MM.1S (cell line): ENCODE results near the gene HOXB5.

Experiments
- DNase-seq: peaks from one replicate; pipeline ENCODE4 v3.0.0-alpha.2; 2015
- H2AFZ ChIP-seq: fragments of 300-600 bp; sonication (generic); 2 replicates; pipeline ENCODE4 v1.6.0; 2016; ENCODE audit warnings: antibody characterized with exemption, low read length
- H3F3A ChIP-seq: fragments of 300-600 bp; sonication (generic); 2 replicates; pipeline ENCODE4 v1.6.1; 2016; ENCODE audit warnings: mild to moderate bottlenecking, antibody characterized with exemption, low read length, moderate library complexity, mixed read lengths; ENCODE audit not compliant: insufficient read depth
- H3K27ac ChIP-seq: fragments of 300-600 bp; sonication (generic); 2 replicates; pipeline ENCODE4 v1.5.1; 2016; ENCODE audit warnings: mild to moderate bottlenecking, low read length
- H3K27me3 ChIP-seq: fragments of 300-600 bp; sonication (generic); replicated peaks from 2 replicates; pipeline ENCODE4 v1.6.0; 2016; ENCODE audit warnings: low read length; ENCODE audit not compliant: insufficient read depth
- H3K36me3 ChIP-seq: fragments of 300-600 bp; sonication (generic); replicated peaks from 2 replicates; pipeline ENCODE4 v1.6.1; 2016; ENCODE audit warnings: mild to moderate bottlenecking, low read length, mixed read lengths; ENCODE audit not compliant: insufficient read depth
- H3K4me1 ChIP-seq: fragments of 300-600 bp; sonication (generic); 2 replicates; pipeline ENCODE4 v1.6.1; 2016; ENCODE audit warnings: low read length, mixed read lengths
- H3K4me2 ChIP-seq: fragments of 300-600 bp; sonication (generic); 2 replicates; pipeline ENCODE4 v1.6.0; 2016; ENCODE audit warnings: low read depth, low read length
- H3K4me3 ChIP-seq: fragments of 300-600 bp; sonication (generic); 2 replicates; pipeline ENCODE4 v1.5.1; 2016; ENCODE audit warnings: low read length, mixed read lengths
- H3K79me2 ChIP-seq: fragments of 300-600 bp; sonication (generic); 2 replicates; pipeline ENCODE4 v1.6.1; 2016; ENCODE audit warnings: mixed run types, low read length, mixed read lengths
- H3K9ac ChIP-seq: fragments of 300-600 bp; sonication (generic); 2 replicates; pipeline ENCODE4 v1.6.1; 2016; ENCODE audit warnings: low read length, mixed read lengths
- H3K9me2 ChIP-seq: fragments of 300-600 bp; sonication (generic); replicated peaks from 2 replicates; pipeline ENCODE4 v1.6.1; 2016; ENCODE audit warnings: mild to moderate bottlenecking, low read length, mixed read lengths; ENCODE audit not compliant: insufficient read depth
- H3K9me3 ChIP-seq: fragments of 300-600 bp; sonication (generic); replicated peaks from 2 replicates; pipeline ENCODE4 v1.6.1; 2016; ENCODE audit warnings: mild to moderate bottlenecking, low read length, mixed read lengths; ENCODE audit not compliant: insufficient read depth
- H4K20me1 ChIP-seq: fragments of 300-600 bp; sonication (generic); 2 replicates; pipeline ENCODE4 v1.6.1; 2016; ENCODE audit warnings: mild to moderate bottlenecking, low read length, moderate library complexity, mixed read lengths; ENCODE audit not compliant: insufficient read depth
- EZH2 ChIP-seq: fragments of 300-600 bp; sonication (generic); optimal IDR thresholded peaks from 2 replicates; pipeline ENCODE3; 2017; ENCODE audit warnings: low read depth, mild to moderate bottlenecking, antibody characterized with exemption, low read length, mixed read lengths
- EZH2phosphoT487 ChIP-seq: fragments of 300-600 bp; sonication (generic); IDR thresholded peaks from 2 replicates; pipeline ENCODE4 v1.6.1; 2018; ENCODE audit warnings: antibody characterized with exemption, low read length
- TF ChIP-seq, protein P1 (sequence below): fragments of 300-600 bp; sonication (generic); IDR thresholded peaks from 2 replicates; pipeline ENCODE4 v1.5.1; 2016; ENCODE audit warnings: antibody characterized with exemption, low read length, mixed read lengths

The HOXB5 gene

DNA sequence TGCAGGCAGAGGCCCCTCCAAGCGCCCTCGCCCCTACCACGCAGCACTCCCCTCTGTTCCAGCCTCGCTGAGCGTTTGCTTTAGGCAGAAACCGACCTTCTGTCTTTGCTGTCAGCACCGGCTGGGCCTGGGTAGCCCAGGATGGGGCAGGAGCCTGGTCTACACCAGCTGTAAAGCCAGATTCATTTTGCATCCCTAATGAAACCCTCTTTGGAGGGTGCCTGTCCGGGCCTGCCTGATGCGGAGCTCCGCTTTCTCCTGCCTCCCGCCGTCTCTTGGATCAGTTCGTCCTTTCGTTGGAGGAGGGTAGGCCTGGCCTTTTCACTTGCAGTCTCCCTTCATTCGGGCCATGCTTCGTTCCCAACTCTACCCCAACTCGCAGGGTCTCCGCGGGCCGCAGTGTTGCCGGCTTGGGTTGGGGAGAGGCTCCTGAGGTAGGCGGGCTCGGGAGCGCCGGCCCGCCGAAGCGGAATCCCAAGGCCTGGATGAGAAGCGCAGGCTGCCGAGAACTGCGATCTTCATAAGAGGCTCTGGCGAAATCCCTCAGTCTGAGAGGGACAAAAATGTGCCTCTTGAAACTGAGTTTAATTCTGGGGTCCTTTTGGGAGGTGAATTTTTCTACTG, 26.4 kb upstream of the HOXB5 start:
- H3K4me3 ChIP-seq: no peak overlapping the region
- no peak overlapping the region for H3K4me2 ChIP-seq
- no peaks in the 10 kb centered on the region for H4K20me1 ChIP-seq
- H3K27ac ChIP-seq: no peak overlapping the region
- DNase-seq: no peak
- no peak for TF ChIP-seq EZH2
- TF ChIP-seq EZH2phosphoT487: no peak
- TF ChIP-seq, protein P1, sequence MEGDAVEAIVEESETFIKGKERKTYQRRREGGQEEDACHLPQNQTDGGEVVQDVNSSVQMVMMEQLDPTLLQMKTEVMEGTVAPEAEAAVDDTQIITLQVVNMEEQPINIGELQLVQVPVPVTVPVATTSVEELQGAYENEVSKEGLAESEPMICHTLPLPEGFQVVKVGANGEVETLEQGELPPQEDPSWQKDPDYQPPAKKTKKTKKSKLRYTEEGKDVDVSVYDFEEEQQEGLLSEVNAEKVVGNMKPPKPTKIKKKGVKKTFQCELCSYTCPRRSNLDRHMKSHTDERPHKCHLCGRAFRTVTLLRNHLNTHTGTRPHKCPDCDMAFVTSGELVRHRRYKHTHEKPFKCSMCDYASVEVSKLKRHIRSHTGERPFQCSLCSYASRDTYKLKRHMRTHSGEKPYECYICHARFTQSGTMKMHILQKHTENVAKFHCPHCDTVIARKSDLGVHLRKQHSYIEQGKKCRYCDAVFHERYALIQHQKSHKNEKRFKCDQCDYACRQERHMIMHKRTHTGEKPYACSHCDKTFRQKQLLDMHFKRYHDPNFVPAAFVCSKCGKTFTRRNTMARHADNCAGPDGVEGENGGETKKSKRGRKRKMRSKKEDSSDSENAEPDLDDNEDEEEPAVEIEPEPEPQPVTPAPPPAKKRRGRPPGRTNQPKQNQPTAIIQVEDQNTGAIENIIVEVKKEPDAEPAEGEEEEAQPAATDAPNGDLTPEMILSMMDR: no peak
- H3K79me2 ChIP-seq: no peaks in the 10 kb centered on the region
- no peaks in the 10 kb centered on the region for H3K4me1 ChIP-seq
- no peak overlapping the region for H3K9ac ChIP-seq
- H3K36me3 ChIP-seq: no peaks in the 10 kb centered on the region
- no peak overlapping the region for H2AFZ ChIP-seq
- H3F3A ChIP-seq: no peaks in the 10 kb centered on the region
- no peaks in the 10 kb centered on the region for H3K9me3 ChIP-seq
- peaks cover 99% of the 10 kb centered on the region for H3K27me3 ChIP-seq
- H3K9me2 ChIP-seq: no peaks in the 10 kb centered on the region

DNA sequence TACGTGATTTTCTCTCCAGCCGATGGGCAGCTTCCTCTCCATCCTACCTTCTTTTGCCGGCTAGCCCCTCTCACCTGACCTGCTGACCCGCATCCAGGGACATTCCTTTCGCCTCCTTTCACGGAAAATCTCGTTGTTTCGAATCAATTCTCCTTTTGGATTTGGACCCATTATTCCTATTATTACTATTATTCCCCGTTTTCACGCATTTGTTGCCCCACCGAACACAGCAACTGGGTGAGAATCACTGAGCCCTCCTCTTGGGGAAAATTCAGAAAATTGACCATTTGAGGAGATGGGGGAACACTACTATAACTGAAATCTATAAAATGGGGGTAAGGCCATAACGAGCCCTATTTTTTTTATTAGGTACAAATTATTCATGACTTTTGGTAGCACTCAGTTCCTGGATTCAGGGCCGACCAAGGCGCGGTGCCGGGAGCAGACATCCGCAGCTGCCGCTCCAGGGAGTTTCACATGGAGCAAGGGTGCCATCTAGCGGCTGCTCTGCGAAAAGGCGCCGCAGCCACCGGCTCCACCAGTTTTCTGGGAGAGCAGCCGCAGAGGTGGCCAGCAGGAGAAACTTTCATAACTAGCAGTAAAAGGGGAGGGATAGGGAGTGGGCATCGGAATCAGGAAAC, 24.8 kb upstream of the HOXB5 start:
- H3K27ac ChIP-seq: no peak overlapping the region
- no peaks in the 10 kb centered on the region for H3K4me1 ChIP-seq
- H3K79me2 ChIP-seq: no peaks in the 10 kb centered on the region
- H3K9me3 ChIP-seq: no peaks in the 10 kb centered on the region
- no peaks in the 10 kb centered on the region for H3K9me2 ChIP-seq
- peak overlapping the region; percentile 48; the same call in 1 of the 2 replicates for H3K4me2 ChIP-seq
- no peaks in the 10 kb centered on the region for H3K36me3 ChIP-seq
- peak; percentile 73 for DNase-seq
- no peak for TF ChIP-seq EZH2phosphoT487
- TF ChIP-seq, protein P1: peak; percentile 95
- no peak overlapping the region for H2AFZ ChIP-seq
- H4K20me1 ChIP-seq: no peaks in the 10 kb centered on the region
- no peak overlapping the region for H3K4me3 ChIP-seq
- no peak overlapping the region for H3K9ac ChIP-seq
- H3K27me3 ChIP-seq: peaks cover 96% of the 10 kb centered on the region
- no peaks in the 10 kb centered on the region for H3F3A ChIP-seq

DNA sequence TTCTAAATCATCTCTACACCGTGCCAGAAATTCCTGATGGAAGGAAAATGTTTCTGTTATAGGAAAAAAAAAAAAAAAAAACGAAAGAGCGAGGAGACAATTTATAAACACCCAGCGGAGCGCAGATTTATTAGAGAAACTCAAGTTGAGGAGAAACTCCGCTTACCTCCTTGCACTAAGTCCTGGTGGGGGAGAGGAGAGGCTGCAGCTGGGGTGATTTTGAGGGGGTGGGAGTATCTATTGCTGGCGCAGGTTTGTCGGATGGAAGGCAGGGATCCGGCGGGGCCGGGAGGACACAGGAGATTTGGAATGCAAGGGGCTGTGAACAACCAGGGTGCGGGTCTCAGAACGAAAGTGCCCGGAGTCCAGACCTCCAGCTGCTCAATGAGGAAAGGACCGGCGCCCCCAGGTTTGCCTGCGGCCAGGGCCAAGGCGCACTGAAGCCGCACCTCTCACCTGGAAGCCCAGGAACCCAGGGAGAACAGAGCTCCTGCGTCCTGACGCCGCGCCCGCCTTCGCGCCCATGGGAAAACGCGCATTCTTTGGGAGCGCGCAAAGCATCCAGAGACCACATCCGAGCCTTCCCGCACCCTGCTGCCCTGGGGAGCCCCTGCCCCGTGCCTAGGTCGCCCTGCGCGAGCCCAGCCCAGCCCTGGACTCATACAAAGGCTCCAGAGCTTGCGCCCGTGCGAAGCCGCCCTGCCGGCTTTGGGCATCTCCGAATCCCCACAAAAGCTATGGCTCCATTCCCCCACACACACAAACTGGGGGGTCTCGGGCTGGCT, 24.1 kb upstream of the HOXB5 start:
- TF ChIP-seq, protein P1: no peak
- TF ChIP-seq EZH2 (no peak), EZH2phosphoT487 (no peak)
- Histone ChIP-seq H3K27ac (no peak overlapping the region), H3K9me3 (no peaks in the 10 kb centered on the region), H3K9me2 (no peaks in the 10 kb centered on the region), H2AFZ (no peak overlapping the region), H3F3A (peaks cover under 1% of the 10 kb centered on the region; the same call in 1 of the 2 replicates), H3K27me3 (peaks cover 89% of the 10 kb centered on the region), H4K20me1 (no peaks in the 10 kb centered on the region), H3K36me3 (no peaks in the 10 kb centered on the region), H3K9ac (no peak overlapping the region), H3K4me3 (no peak overlapping the region), H3K4me1 (no peaks in the 10 kb centered on the region), H3K4me2 (peak overlapping the region; percentile 48; the same call in 1 of the 2 replicates), H3K79me2 (no peaks in the 10 kb centered on the region)
- no peak for DNase-seq
